Cardiac fibroblast (primary cell): ENCODE data around the gene KCTD13.

ENCODE experiments used
- DNase-seq, 2 donors: peaks; one replicate each; pipeline versions ENCODE4 v3.0.0 to v3.0.0-alpha.2; 2010; ENCODE audit warnings: low read depth in 2 of 2
- H3K4me3 ChIP-seq, 2 donors: replicated peaks in 1 of 2; 1 replicate in 1 of 2; 2 replicates in 1 of 2; pipeline ENCODE4 v1.5.1; 2011; ENCODE audit warnings: low read depth in 2 of 2, low read length in 2 of 2, mild to moderate bottlenecking in 2 of 2, moderate library complexity in 1 of 2
- CTCF ChIP-seq: IDR thresholded peaks from one replicate; pipeline ENCODE4 v1.5.1; 2011; ENCODE audit warnings: low read depth, mild to moderate bottlenecking, low read length, inconsistent platforms

The KCTD13 gene

DNA sequence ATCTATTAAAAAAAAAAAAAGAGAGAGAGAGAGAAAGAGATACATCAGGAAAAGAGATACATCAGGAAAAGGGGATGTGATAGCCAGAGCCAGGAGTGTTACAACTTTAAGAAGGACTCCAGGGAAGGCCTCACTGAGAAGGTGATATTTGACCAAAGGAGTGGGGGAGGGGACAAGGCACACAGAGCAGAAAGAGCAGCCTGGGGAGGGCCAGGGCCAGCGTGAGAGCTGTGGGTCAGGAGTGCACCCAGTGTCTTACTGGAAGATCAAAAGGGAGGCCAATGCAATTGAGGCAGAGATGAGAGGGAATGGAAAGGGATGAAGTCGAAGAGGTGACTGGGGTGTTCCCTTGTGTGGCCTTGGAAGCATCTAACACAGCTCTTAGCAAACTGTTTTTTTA is 18.1 kb downstream of the KCTD13 start:
- no peak for DNase-seq
- TF ChIP-seq CTCF: no peak
- no peak overlapping the region for H3K4me3 ChIP-seq

DNA sequence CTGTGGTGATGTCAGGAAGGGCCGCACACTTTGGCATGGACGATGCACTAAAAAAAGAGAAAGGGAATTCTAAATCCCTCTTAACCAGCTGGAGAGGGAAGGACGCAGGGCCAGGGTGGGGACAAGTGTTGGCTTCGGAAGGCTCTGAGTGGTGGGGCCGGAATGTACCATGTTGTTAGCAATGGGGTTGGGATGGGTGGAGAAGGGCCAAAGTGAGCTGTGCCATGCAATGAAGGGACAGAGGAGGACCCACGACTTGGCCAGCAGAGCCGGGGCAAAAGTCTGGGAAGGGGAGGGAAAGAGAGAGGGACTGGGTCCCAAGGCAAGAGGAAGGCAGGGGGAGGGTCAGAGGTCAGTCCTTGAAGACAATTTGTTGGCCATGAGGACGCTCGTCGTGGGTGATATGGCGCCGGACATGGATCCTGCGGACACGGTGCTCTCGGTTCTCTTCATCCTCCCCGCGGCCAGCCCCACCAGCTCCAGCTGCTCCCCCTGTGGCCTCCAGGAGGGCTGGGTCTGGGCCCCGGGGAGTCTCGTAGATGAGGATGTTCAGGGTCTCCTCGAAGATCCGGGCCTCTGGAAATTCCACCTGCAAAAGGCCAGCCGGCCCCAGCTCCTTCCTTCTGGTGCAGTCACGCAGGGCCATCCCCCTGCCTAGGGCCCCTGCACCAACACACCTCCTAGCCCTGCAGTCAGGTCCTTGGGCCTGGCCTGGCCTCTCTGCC is 19.3 kb downstream of the KCTD13 start:
- DNase-seq: no peak
- no peak overlapping the region for H3K4me3 ChIP-seq
- TF ChIP-seq CTCF: no peak

- no peak for TF ChIP-seq CTCF
- H3K4me3 ChIP-seq: no peak overlapping the region
- no peak for DNase-seq
Measured at GRCh38 chr16:29905668-29906067, 20.4 kb downstream of the KCTD13 start.

GRCh38 chr16:29904947-29905346 is 21.1 kb downstream of the KCTD13 start:
- no peak for TF ChIP-seq CTCF
- DNase-seq: no peak
- H3K4me3 ChIP-seq: no peak overlapping the region

DNA sequence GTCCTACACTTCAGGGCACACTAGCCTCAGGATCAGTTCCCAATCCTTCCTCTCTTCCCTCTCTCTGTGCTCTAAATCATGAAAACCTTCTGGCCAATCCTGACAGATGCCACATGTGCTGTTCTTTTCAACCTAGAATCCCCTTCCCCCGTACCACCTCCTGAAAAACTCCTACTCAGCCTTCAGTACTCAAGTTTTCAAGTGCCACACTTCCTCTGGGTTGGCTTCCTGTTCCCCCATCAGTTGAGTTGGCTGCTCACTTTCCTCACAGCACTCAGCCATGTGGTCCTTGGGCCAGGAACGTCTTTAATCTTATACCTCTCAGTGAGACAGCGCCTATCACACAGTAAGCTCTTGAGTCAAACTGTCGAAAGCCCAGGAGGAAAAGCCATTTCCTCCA is 22.4 kb downstream of the KCTD13 start:
- no peak for TF ChIP-seq CTCF
- no peak overlapping the region for H3K4me3 ChIP-seq
- no peak for DNase-seq

DNA sequence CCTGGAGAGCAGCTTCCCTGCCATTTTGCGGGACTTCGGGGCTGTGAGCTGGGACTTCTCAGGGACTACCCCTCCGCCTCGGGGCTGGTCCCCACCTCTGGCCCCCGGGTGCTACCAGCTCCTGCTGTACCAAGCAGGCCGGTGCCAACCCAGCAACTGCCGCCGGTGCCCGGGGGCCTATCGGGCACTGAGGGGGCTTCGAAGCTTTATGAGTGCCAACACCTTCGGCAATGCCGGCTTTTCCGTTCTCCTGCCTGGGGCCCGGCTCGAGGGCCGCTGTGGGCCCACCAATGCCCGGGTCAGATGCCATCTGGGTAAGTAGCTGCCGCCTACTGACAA is 24.4 kb downstream of the KCTD13 start:
- peak overlapping the region; percentile 63 to 67 for H3K4me3 ChIP-seq
- DNase-seq: no peak
- TF ChIP-seq CTCF: no peak

GRCh38 chr16:29900888-29901606 is 25.0 kb downstream of the KCTD13 start:
- H3K4me3 ChIP-seq: peak overlapping the region; percentile 63 to 67
- TF ChIP-seq CTCF: no peak
- DNase-seq: no peak
